H9 (cell line): ENCODE measurements around the gene SEMA3C. TPM values are rescaled to one million over a fixed set of nuclear protein-coding genes. Genes with fewer than 3 reads are reported as not detected.

Experiments used
- DNase-seq: peaks from one replicate; pipeline ENCODE4 v3.0.0-alpha.2; 2017
- H2AFZ ChIP-seq: one replicate; pipeline ENCODE4 v1.6.1; 2013; ENCODE audit warnings: mild to moderate bottlenecking, low read length, control low read depth, moderate library complexity
- H2AK5ac ChIP-seq: 2 replicates; pipeline ENCODE4 v1.6.1; 2013; ENCODE audit warnings: low read length, control low read depth, mixed read lengths; ENCODE audit not compliant: insufficient read length
- H2BK120ac ChIP-seq: one replicate; pipeline ENCODE4 v1.6.1; 2013; ENCODE audit warnings: low read depth, mild to moderate bottlenecking, low read length, control low read depth, inconsistent platforms; ENCODE audit not compliant: poor library complexity, severe bottlenecking
- H2BK12ac ChIP-seq: 2 replicates; pipeline ENCODE4 v1.6.1; 2013; ENCODE audit warnings: low read length, control low read depth, mixed read lengths, low read depth; ENCODE audit not compliant: insufficient read length
- H2BK15ac ChIP-seq: 2 replicates; pipeline ENCODE4 v1.6.1; 2013; ENCODE audit warnings: low read depth, low read length, control low read depth
- H2BK20ac ChIP-seq: one replicate; pipeline ENCODE4 v1.6.1; 2013; ENCODE audit warnings: low read depth, mild to moderate bottlenecking, low read length, control low read depth, inconsistent platforms; ENCODE audit not compliant: poor library complexity, severe bottlenecking
- H2BK5ac ChIP-seq: 2 replicates; pipeline ENCODE4 v1.6.1; 2013; ENCODE audit warnings: low read length, control low read depth, mixed read lengths; ENCODE audit not compliant: insufficient read length
- H3K14ac ChIP-seq: 2 replicates; pipeline ENCODE4 v1.6.1; 2013; ENCODE audit warnings: low read length, control low read depth; ENCODE audit not compliant: insufficient read depth
- H3K18ac ChIP-seq: 2 replicates; pipeline ENCODE4 v1.6.1; 2013; ENCODE audit warnings: low read depth, mild to moderate bottlenecking, mixed read lengths, low read length, control low read depth; ENCODE audit not compliant: insufficient read length
- H3K23ac ChIP-seq: 2 replicates; pipeline ENCODE4 v1.6.1; 2013; ENCODE audit warnings: low read length, control low read depth, mixed read lengths, low read depth; ENCODE audit not compliant: insufficient read length
- H3K23me2 ChIP-seq: 2 replicates; pipeline ENCODE4 v1.6.1; 2013; ENCODE audit warnings: low read depth, mild to moderate bottlenecking, mixed read lengths, low read length, control low read depth; ENCODE audit not compliant: insufficient read length, poor library complexity, severe bottlenecking
- H3K27ac ChIP-seq: 2 replicates; pipeline ENCODE4 v1.5.1; 2013; ENCODE audit warnings: low read length, control low read depth, mixed read lengths, low read depth; ENCODE audit not compliant: insufficient read length
- H3K27me3 ChIP-seq: 2 replicates; pipeline ENCODE4 v1.6.1; 2013; ENCODE audit warnings: low read length, control low read depth, inconsistent platforms; ENCODE audit not compliant: insufficient read depth
- H3K4ac ChIP-seq: 2 replicates; pipeline ENCODE4 v1.6.1; 2013; ENCODE audit warnings: low read depth, mild to moderate bottlenecking, control low read depth, inconsistent platforms, low read length, moderate library complexity
- H3K4me1 ChIP-seq: 2 replicates; pipeline ENCODE4 v1.6.1; 2013; ENCODE audit warnings: low read length, control low read depth, inconsistent platforms; ENCODE audit not compliant: insufficient read depth
- H3K4me2 ChIP-seq: 2 replicates; pipeline ENCODE4 v1.6.1; 2013; ENCODE audit warnings: low read length, control low read depth, mixed read lengths; ENCODE audit not compliant: insufficient read length, insufficient read depth
- H3K56ac ChIP-seq: 2 replicates; pipeline ENCODE4 v1.6.1; 2013; ENCODE audit warnings: low read depth, mild to moderate bottlenecking, mixed read lengths, low read length, control low read depth; ENCODE audit not compliant: insufficient read length
- H3K79me1 ChIP-seq: 2 replicates; pipeline ENCODE4 v1.6.1; 2013; ENCODE audit warnings: low read depth, mild to moderate bottlenecking, moderate library complexity, low read length, control low read depth, inconsistent platforms; ENCODE audit not compliant: insufficient read depth, poor library complexity, severe bottlenecking
- H3K79me2 ChIP-seq: 2 replicates; pipeline ENCODE4 v1.6.1; 2013; ENCODE audit warnings: low read length, control low read depth, inconsistent platforms; ENCODE audit not compliant: insufficient read depth
- H3K9ac ChIP-seq: 2 replicates; pipeline ENCODE4 v1.6.1; 2013; ENCODE audit warnings: low read length, control low read depth, mixed read lengths; ENCODE audit not compliant: insufficient read length; ENCODE audit errors: extremely low read depth
- H3K9me3 ChIP-seq: one replicate; pipeline ENCODE4 v1.6.1; 2013; ENCODE audit warnings: low read depth, low read length, inconsistent platforms; ENCODE audit not compliant: control insufficient read depth
- H3T11ph ChIP-seq: one replicate; pipeline ENCODE4 v1.6.1; 2013; ENCODE audit warnings: mild to moderate bottlenecking, low read length, control low read depth, inconsistent platforms
- H4K20me1 ChIP-seq: one replicate; pipeline ENCODE4 v1.6.1; 2013; ENCODE audit not compliant: control insufficient read depth, insufficient read length, insufficient read depth
- H4K5ac ChIP-seq: 2 replicates; pipeline ENCODE4 v1.6.1; 2013; ENCODE audit warnings: low read depth, mild to moderate bottlenecking, mixed read lengths, low read length, control low read depth; ENCODE audit not compliant: insufficient read length
- H4K8ac ChIP-seq: replicated peaks from 2 replicates; pipeline ENCODE4 v1.6.1; 2013; ENCODE audit warnings: low read length, control low read depth, mixed read lengths, low read depth; ENCODE audit not compliant: insufficient read length
- H4K91ac ChIP-seq: 2 replicates; pipeline ENCODE4 v1.6.1; 2013; ENCODE audit warnings: low read depth, mild to moderate bottlenecking, moderate library complexity, mixed read lengths, low read length, control low read depth; ENCODE audit not compliant: insufficient read length
- H3K27ac Mint-ChIP-seq, 3 experiments: 2 replicates in 2 of 3; 3 replicates in 1 of 3; pipeline ENCODE4 v1.8.0; 2020 to 2021; ENCODE audit warnings: mixed read lengths in 3 of 3, mild to moderate bottlenecking in 1 of 3, moderate library complexity in 1 of 3
- H3K27me3 Mint-ChIP-seq: 2 replicates; pipeline ENCODE4 v1.8.0; 2021; ENCODE audit warnings: low read depth, mild to moderate bottlenecking, moderate library complexity, mixed read lengths
- H3K36me3 Mint-ChIP-seq, 3 experiments: 2 replicates in 2 of 3; 3 replicates in 1 of 3; pipeline ENCODE4 v1.8.0; 2020 to 2021; ENCODE audit warnings: low read depth in 3 of 3, mixed read lengths in 3 of 3; ENCODE audit not compliant: insufficient read depth in 1 of 3
- H3K4me1 Mint-ChIP-seq, 2 experiments: 2 replicates each; pipeline ENCODE4 v1.8.0; 2020; ENCODE audit warnings: mixed read lengths in 2 of 2
- H3K4me3 Mint-ChIP-seq, 2 experiments: 2 replicates in 1 of 2; 3 replicates in 1 of 2; pipeline ENCODE4 v1.8.0; 2020 to 2021; ENCODE audit warnings: mild to moderate bottlenecking in 2 of 2, mixed read lengths in 2 of 2, moderate library complexity in 1 of 2
- H3K9me3 Mint-ChIP-seq, 2 experiments: 2 replicates in 1 of 2; 3 replicates in 1 of 2; pipeline ENCODE4 v1.8.0; 2020; ENCODE audit warnings: mild to moderate bottlenecking in 2 of 2, mixed read lengths in 2 of 2, moderate library complexity in 1 of 2
- WGBS: extraction: QIAGEN DNeasy Blood & Tissue Kit; methylation state at CpG from one replicate; pipeline ENCODE4 v1.1.7; 2013; ENCODE audit warnings: missing lambda C conversion rate, low lambda C conversion rate, mixed read lengths; ENCODE audit not compliant: insufficient read length; ENCODE audit errors: extremely low coverage; 5-methylcytosine and 5-hydroxymethylcytosine counted together
- total RNA-seq: library from RNA; stranded (reverse); gene quantifications from 2 replicates; pipeline ENCODE4 v1.2.1, GENCODE V29; 2021
- TF ChIP-seq, protein P1 (sequence below): fragments of 200-600 bp; sonication (generic); conservative IDR thresholded peaks from 3 replicates; pipeline ENCODE4 v1.8.0; 2021; ENCODE audit warnings: antibody characterized with exemption, mild to moderate bottlenecking

Gene SEMA3C
- total RNA-seq, 1 experiment from 2014 or later = 1.6 TPM

DNA sequence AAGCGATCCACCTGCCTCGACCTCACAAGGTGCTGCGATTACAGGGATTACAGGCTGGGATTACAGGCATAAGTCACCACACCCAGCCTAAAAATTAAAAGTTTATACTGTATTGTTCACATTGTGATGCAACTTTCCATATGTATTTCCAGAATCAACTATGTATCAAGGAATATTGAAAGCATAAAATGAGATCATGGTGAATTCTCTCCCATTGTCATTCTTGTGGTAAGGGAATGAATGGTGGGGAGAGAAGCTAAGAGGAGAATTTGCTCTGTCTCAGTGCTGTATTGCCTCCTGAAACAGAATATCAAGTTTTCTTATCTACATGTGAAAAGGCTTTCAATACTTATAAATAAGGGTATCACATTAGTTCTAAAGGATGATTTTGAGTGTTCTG, 198.7 kb downstream of the SEMA3C start:
- Histone ChIP-seq H3T11ph (no peak overlapping the region), H4K91ac (no peak overlapping the region), H3K4ac (no peak overlapping the region), H3K14ac (no peak overlapping the region), H3K23me2 (no peaks in the 10 kb centered on the region), H4K5ac (no peak overlapping the region), H3K79me1 (no peaks in the 10 kb centered on the region), H3K9me3 (no peaks in the 10 kb centered on the region), H2BK20ac (no peak overlapping the region), H2BK15ac (no peak overlapping the region), H2BK5ac (no peak overlapping the region), H2BK120ac (no peak overlapping the region), H3K18ac (no peak overlapping the region), H2BK12ac (no peak overlapping the region), H3K27ac (no peak overlapping the region), H2AFZ (no peak overlapping the region), H3K4me2 (no peak overlapping the region), H4K8ac (no peak overlapping the region), H3K23ac (no peak overlapping the region), H2AK5ac (no peak overlapping the region), H3K9ac (no peak overlapping the region), H3K4me1 (peaks cover 10% of the 10 kb centered on the region), H4K20me1 (no peaks in the 10 kb centered on the region), H3K79me2 (no peaks in the 10 kb centered on the region), H3K27me3 (no peaks in the 10 kb centered on the region), H3K56ac (no peak overlapping the region)
- TF ChIP-seq, protein P1, sequence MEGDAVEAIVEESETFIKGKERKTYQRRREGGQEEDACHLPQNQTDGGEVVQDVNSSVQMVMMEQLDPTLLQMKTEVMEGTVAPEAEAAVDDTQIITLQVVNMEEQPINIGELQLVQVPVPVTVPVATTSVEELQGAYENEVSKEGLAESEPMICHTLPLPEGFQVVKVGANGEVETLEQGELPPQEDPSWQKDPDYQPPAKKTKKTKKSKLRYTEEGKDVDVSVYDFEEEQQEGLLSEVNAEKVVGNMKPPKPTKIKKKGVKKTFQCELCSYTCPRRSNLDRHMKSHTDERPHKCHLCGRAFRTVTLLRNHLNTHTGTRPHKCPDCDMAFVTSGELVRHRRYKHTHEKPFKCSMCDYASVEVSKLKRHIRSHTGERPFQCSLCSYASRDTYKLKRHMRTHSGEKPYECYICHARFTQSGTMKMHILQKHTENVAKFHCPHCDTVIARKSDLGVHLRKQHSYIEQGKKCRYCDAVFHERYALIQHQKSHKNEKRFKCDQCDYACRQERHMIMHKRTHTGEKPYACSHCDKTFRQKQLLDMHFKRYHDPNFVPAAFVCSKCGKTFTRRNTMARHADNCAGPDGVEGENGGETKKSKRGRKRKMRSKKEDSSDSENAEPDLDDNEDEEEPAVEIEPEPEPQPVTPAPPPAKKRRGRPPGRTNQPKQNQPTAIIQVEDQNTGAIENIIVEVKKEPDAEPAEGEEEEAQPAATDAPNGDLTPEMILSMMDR = no peak
- Mint-ChIP-seq H3K27ac (no peak overlapping the region), H3K4me3 (no peak overlapping the region), H3K4me1 (peaks cover 36 to 41% of the 10 kb centered on the region in 2 experiments), H3K27me3 (no peaks in the 10 kb centered on the region), H3K9me3 (no peaks in the 10 kb centered on the region; a peak in 1 of 5 replicates), H3K36me3 (no peaks in the 10 kb centered on the region)
- DNase-seq = no peak
- WGBS = no CpG with 5 or more reads among the region's 3 CpGs
